Neural crest cell (in vitro differentiated cells): ENCODE data around the gene FKBP11. TPM values are rescaled to one million over a fixed set of nuclear protein-coding genes. Genes with fewer than 3 reads are reported as not detected.
A peak's percentile ranks its signal among the peaks of the same experiment; 100 is the strongest.

Source experiments
- DNase-seq: peaks from one replicate; pipeline ENCODE4 v3.0.0; 2021; ENCODE audit warnings: low read depth, mixed read lengths, low spot score
- H3K27ac Mint-ChIP-seq: one replicate; pipeline ENCODE4 v1.8.0; 2021; ENCODE audit warnings: mild to moderate bottlenecking, mixed read lengths; ENCODE audit not compliant: unreplicated experiment
- H3K27me3 Mint-ChIP-seq: 2 replicates; pipeline ENCODE4 v1.8.0; 2021; ENCODE audit warnings: low read depth, mild to moderate bottlenecking, mixed read lengths
- H3K36me3 Mint-ChIP-seq: 2 replicates; pipeline ENCODE4 v1.8.0; 2021; ENCODE audit warnings: low read depth, mild to moderate bottlenecking, mixed read lengths
- H3K4me1 Mint-ChIP-seq: 2 replicates; pipeline ENCODE4 v1.8.0; 2021; ENCODE audit warnings: mixed read lengths
- H3K4me3 Mint-ChIP-seq: one replicate; pipeline ENCODE4 v1.8.0; 2021; ENCODE audit warnings: mild to moderate bottlenecking, mixed read lengths
- H3K9me3 Mint-ChIP-seq: 2 replicates; pipeline ENCODE4 v1.8.0; 2021; ENCODE audit warnings: mixed read lengths
- CTCF ChIP-seq: fragments of 200-600 bp; sonication (generic); conservative IDR thresholded peaks from 2 replicates; pipeline ENCODE4 v1.5.0; 2021; ENCODE audit warnings: antibody characterized with exemption, mild to moderate bottlenecking
- total RNA-seq: library from RNA; stranded (reverse); gene quantifications from 2 replicates; pipeline ENCODE4 v1.2.1, GENCODE V29; 2021

FKBP11 gene
- total RNA-seq, 1 donor from 2014 or later: 15.1 TPM

GRCh38 chr12:48932878-48933277 is 7.6 kb upstream of the FKBP11 start:
- no peak for DNase-seq
- H3K27me3 Mint-ChIP-seq: no peaks in the 10 kb centered on the region
- H3K4me1 Mint-ChIP-seq: no peaks in the 10 kb centered on the region
- no peaks in the 10 kb centered on the region for H3K9me3 Mint-ChIP-seq
- H3K36me3 Mint-ChIP-seq: peaks cover 11% of the 10 kb centered on the region
- H3K27ac Mint-ChIP-seq: no peak overlapping the region
- no peak for TF ChIP-seq CTCF
- H3K4me3 Mint-ChIP-seq: no peak overlapping the region

GRCh38 chr12:48930475-48930874 is 5.2 kb upstream of the FKBP11 start:
- no peak overlapping the region for H3K27ac Mint-ChIP-seq
- no peak overlapping the region for H3K4me3 Mint-ChIP-seq
- H3K4me1 Mint-ChIP-seq: peaks cover 3% of the 10 kb centered on the region
- H3K9me3 Mint-ChIP-seq: no peaks in the 10 kb centered on the region
- DNase-seq: no peak
- TF ChIP-seq CTCF: no peak
- H3K27me3 Mint-ChIP-seq: peaks cover 2% of the 10 kb centered on the region
- peaks cover 19% of the 10 kb centered on the region for H3K36me3 Mint-ChIP-seq

- no peak for DNase-seq
- Mint-ChIP-seq H3K27ac (no peak overlapping the region), H3K4me3 (no peak overlapping the region), H3K36me3 (peaks cover 20% of the 10 kb centered on the region), H3K9me3 (no peaks in the 10 kb centered on the region), H3K27me3 (peaks cover 3% of the 10 kb centered on the region), H3K4me1 (peaks cover 4% of the 10 kb centered on the region)
- TF ChIP-seq CTCF: no peak
These were observed 4.3 kb upstream of the FKBP11 start for GRCh38 chr12:48929551-48929950.

- H3K27me3 Mint-ChIP-seq: peaks cover 3% of the 10 kb centered on the region
- H3K4me3 Mint-ChIP-seq: no peak overlapping the region
- no peak overlapping the region for H3K27ac Mint-ChIP-seq
- peaks cover 4% of the 10 kb centered on the region for H3K4me1 Mint-ChIP-seq
- H3K36me3 Mint-ChIP-seq: peaks cover 30% of the 10 kb centered on the region
- no peak for TF ChIP-seq CTCF
- H3K9me3 Mint-ChIP-seq: no peaks in the 10 kb centered on the region
- DNase-seq: no peak
These were observed 2.0 kb upstream of the FKBP11 start for GRCh38 chr12:48927261-48927660.

GRCh38 chr12:48924617-48925303 is 532 bp downstream of the FKBP11 start:
- Mint-ChIP-seq H3K9me3 (no peaks in the 10 kb centered on the region), H3K27me3 (peaks cover 3% of the 10 kb centered on the region), H3K4me1 (peaks cover 4% of the 10 kb centered on the region), H3K36me3 (peaks cover 27% of the 10 kb centered on the region), H3K27ac (no peak overlapping the region), H3K4me3 (peak overlapping the region; percentile 82)
- peak; percentile 67 for TF ChIP-seq CTCF
- DNase-seq: peak; percentile 16
